GM23338 (cell line): ENCODE results near the gene SRI.

Experiments
- CREB1 ChIP-seq: fragments of 250-450 bp; sonication (Bioruptor Pico); IDR thresholded peaks from 2 replicates; pipeline ENCODE4 v1.5.0; 2020; ENCODE audit warnings: low read depth, mild to moderate bottlenecking, moderate library complexity
- CTCF ChIP-seq, 2 experiments: fragments of 200-600 bp in 1 of 2; sonication (generic) in 1 of 2; conservative IDR thresholded peaks; 2 replicates each; pipeline versions ENCODE4 v1.5.1 to v1.6.1; 2016 to 2017; ENCODE audit warnings: antibody characterized with exemption in 2 of 2, low read depth in 2 of 2, mild to moderate bottlenecking in 2 of 2, moderate library complexity in 1 of 2
- EZH2 ChIP-seq: fragments of 200-600 bp; sonication (generic); IDR thresholded peaks from one replicate; pipeline ENCODE4 v1.8.0; 2017; ENCODE audit warnings: antibody characterized with exemption, mild to moderate bottlenecking, low read depth; ENCODE audit not compliant: unreplicated experiment
- EZH2phosphoT487 ChIP-seq: fragments of 200-600 bp; sonication (generic); IDR thresholded peaks from one replicate; pipeline ENCODE4 v1.8.1; 2018; ENCODE audit warnings: antibody characterized with exemption; ENCODE audit not compliant: unreplicated experiment
- JUNB ChIP-seq: IDR thresholded peaks from one replicate; pipeline ENCODE4 v1.6.1; 2016; ENCODE audit warnings: antibody characterized with exemption; ENCODE audit not compliant: unreplicated experiment
- NANOG ChIP-seq: IDR thresholded peaks from 2 replicates; pipeline ENCODE4 v1.6.1; 2016; ENCODE audit warnings: antibody characterized with exemption, borderline replicate concordance
- POLR2AphosphoS5 ChIP-seq: IDR thresholded peaks from 2 replicates; pipeline ENCODE4 v1.6.1; 2016; ENCODE audit warnings: antibody characterized with exemption, low read depth
- STAT1 ChIP-seq: IDR thresholded peaks from one replicate; pipeline ENCODE4 v1.6.1; 2016; ENCODE audit warnings: antibody characterized with exemption; ENCODE audit not compliant: unreplicated experiment
- ZNF114 ChIP-seq: fragments of 250-450 bp; sonication (Bioruptor Pico); IDR thresholded peaks from 2 replicates; pipeline ENCODE4 v1.5.0; 2020; ENCODE audit warnings: mild to moderate bottlenecking, moderate library complexity
- ZNF462 ChIP-seq: fragments of 250-450 bp; sonication (Bioruptor Pico); IDR thresholded peaks from 2 replicates; pipeline ENCODE4 v1.5.0; 2020; ENCODE audit warnings: mild to moderate bottlenecking, moderate library complexity
- TF ChIP-seq, protein P1 (sequence below): IDR thresholded peaks from one replicate; pipeline ENCODE4 v1.6.1; 2018; ENCODE audit warnings: antibody characterized with exemption; ENCODE audit not compliant: unreplicated experiment

- TF ChIP-seq CTCF (conservative IDR thresholded peaks at IDR 0.05; ENCODE audit: low read depth in 2 of 2): no peak
- TF ChIP-seq POLR2AphosphoS5: no peak
- TF ChIP-seq EZH2phosphoT487: no peak
- TF ChIP-seq, protein P1, sequence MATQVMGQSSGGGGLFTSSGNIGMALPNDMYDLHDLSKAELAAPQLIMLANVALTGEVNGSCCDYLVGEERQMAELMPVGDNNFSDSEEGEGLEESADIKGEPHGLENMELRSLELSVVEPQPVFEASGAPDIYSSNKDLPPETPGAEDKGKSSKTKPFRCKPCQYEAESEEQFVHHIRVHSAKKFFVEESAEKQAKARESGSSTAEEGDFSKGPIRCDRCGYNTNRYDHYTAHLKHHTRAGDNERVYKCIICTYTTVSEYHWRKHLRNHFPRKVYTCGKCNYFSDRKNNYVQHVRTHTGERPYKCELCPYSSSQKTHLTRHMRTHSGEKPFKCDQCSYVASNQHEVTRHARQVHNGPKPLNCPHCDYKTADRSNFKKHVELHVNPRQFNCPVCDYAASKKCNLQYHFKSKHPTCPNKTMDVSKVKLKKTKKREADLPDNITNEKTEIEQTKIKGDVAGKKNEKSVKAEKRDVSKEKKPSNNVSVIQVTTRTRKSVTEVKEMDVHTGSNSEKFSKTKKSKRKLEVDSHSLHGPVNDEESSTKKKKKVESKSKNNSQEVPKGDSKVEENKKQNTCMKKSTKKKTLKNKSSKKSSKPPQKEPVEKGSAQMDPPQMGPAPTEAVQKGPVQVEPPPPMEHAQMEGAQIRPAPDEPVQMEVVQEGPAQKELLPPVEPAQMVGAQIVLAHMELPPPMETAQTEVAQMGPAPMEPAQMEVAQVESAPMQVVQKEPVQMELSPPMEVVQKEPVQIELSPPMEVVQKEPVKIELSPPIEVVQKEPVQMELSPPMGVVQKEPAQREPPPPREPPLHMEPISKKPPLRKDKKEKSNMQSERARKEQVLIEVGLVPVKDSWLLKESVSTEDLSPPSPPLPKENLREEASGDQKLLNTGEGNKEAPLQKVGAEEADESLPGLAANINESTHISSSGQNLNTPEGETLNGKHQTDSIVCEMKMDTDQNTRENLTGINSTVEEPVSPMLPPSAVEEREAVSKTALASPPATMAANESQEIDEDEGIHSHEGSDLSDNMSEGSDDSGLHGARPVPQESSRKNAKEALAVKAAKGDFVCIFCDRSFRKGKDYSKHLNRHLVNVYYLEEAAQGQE: no peak
- TF ChIP-seq ZNF114: no peak
- TF ChIP-seq EZH2: no peak
- TF ChIP-seq JUNB: no peak
- no peak for TF ChIP-seq CREB1
- TF ChIP-seq ZNF462 (CRISPR knock-in tag): no peak
- no peak for TF ChIP-seq NANOG
- TF ChIP-seq STAT1: no peak
Measured at GRCh38 chr7:88202278-88202677, 17.6 kb downstream of the SRI start.
